SK-N-SH (cell line): ENCODE results near the gene PRPF40B.

Source experiments
- CHD2 ChIP-seq: fragments of 150-350 bp; IDR thresholded peaks from 2 replicates; pipeline ENCODE4 v1.6.1; 2018; ENCODE audit warnings: low read length; ENCODE audit not compliant: partially characterized antibody
- CTCF ChIP-seq: fragments of 200-600 bp; sonication (generic); IDR thresholded peaks from 2 replicates; pipeline ENCODE4 v1.6.1; 2017; ENCODE audit warnings: antibody characterized with exemption, mild to moderate bottlenecking, moderate library complexity
- EP300 ChIP-seq, 2 experiments: IDR thresholded peaks; 2 replicates each; pipeline versions ENCODE4 v1.4.0 to v1.6.1; 2012; ENCODE audit warnings: borderline replicate concordance in 1 of 2, low read depth in 1 of 2, low read length in 1 of 2
- FOXJ3 ChIP-seq: sonication (generic); formaldehyde crosslinking; IDR thresholded peaks from 2 replicates; pipeline ENCODE4 v1.5.1; 2020; ENCODE audit warnings: mild to moderate bottlenecking, missing genetic modification reagents
- JUND ChIP-seq: IDR thresholded peaks from 2 replicates; pipeline ENCODE4 v1.4.0; 2012
- MAX ChIP-seq: IDR thresholded peaks from 2 replicates; pipeline ENCODE4 v1.4.0; 2012; ENCODE audit warnings: low read depth
- POLR2AphosphoS5 ChIP-seq: IDR thresholded peaks from 2 replicates; pipeline ENCODE4 v1.6.1; 2012; ENCODE audit warnings: low read depth, low read length
- RAD21 ChIP-seq: IDR thresholded peaks from 2 replicates; pipeline ENCODE4 v1.6.1; 2012; ENCODE audit warnings: mild to moderate bottlenecking, low read length
- REST ChIP-seq: IDR thresholded peaks from 2 replicates; pipeline ENCODE4 v1.6.1; 2012; ENCODE audit warnings: mild to moderate bottlenecking, low read depth, low read length, moderate library complexity
- SIN3A ChIP-seq: IDR thresholded peaks from 2 replicates; pipeline ENCODE4 v1.6.1; 2012; ENCODE audit warnings: low read depth, mild to moderate bottlenecking, low read length, moderate library complexity, borderline replicate concordance
- USF1 ChIP-seq: IDR thresholded peaks from 2 replicates; pipeline ENCODE4 v1.4.0; 2012; ENCODE audit warnings: low read depth, borderline replicate concordance
- YY1 ChIP-seq: IDR thresholded peaks from 2 replicates; pipeline ENCODE4 v1.4.0; 2012; ENCODE audit warnings: low read depth, mild to moderate bottlenecking

GRCh38 chr12:49599961-49600360 lies 23.4 kb upstream of the PRPF40B start:
- TF ChIP-seq CTCF, result no peak
- no peak for TF ChIP-seq REST
- no peak for TF ChIP-seq FOXJ3 (CRISPR knock-in tag)
- no peak for TF ChIP-seq CHD2
- TF ChIP-seq YY1, result no peak
- TF ChIP-seq SIN3A, result no peak
- TF ChIP-seq EP300 (IDR thresholded peaks at IDR 0.05; ENCODE audit: borderline replicate concordance in 1 of 2, low read depth in 1 of 2, low read length in 1 of 2), result no peak
- no peak for TF ChIP-seq POLR2AphosphoS5
- no peak for TF ChIP-seq MAX
- TF ChIP-seq JUND, result no peak
- no peak for TF ChIP-seq USF1
- TF ChIP-seq RAD21, result no peak
